Ascending aorta (tissue), 2 donors: Measurements from ENCODE around the gene AIFM3. TPM values are rescaled to one million over a fixed set of nuclear protein-coding genes. Genes with fewer than 3 reads are reported as not detected.
"Not testable (repeated sequence)": the region's sequence is repeated elsewhere in the genome, so short reads cannot be mapped to it uniquely, and the experiment has no call there.

Experiments used
- DNase-seq, 2 donors: peaks; one replicate each; pipeline ENCODE4 v3.0.0-alpha.2; 2019; ENCODE audit warnings: low spot score in 2 of 2
- H3K27ac ChIP-seq, 2 donors: fragments of 200-600 bp; sonication (generic); one replicate each; pipeline ENCODE4 v1.5.1; 2016 to 2017; ENCODE audit warnings: mild to moderate bottlenecking in 1 of 2
- H3K27me3 ChIP-seq: fragments of 200-600 bp; sonication (generic); one replicate; pipeline ENCODE4 v1.5.1; 2017
- H3K36me3 ChIP-seq, 2 donors: fragments of 200-600 bp; sonication (generic); one replicate each; pipeline ENCODE4 v1.5.1; 2016
- H3K4me1 ChIP-seq, 2 donors: fragments of 200-600 bp; sonication (generic); one replicate each; pipeline ENCODE4 v1.5.1; 2016 to 2017; ENCODE audit warnings: mild to moderate bottlenecking in 1 of 2
- H3K4me3 ChIP-seq, 2 donors: fragments of 200-600 bp; sonication (generic); one replicate each; pipeline ENCODE4 v1.5.1; 2016 to 2017; ENCODE audit warnings: mild to moderate bottlenecking in 1 of 2
- H3K9me3 ChIP-seq, 2 donors: fragments of 200-600 bp; sonication (generic); one replicate each; pipeline ENCODE4 v1.5.1; 2016
- intact Hi-C: fragments of 100-400 bp; cut with DNase I; formaldehyde crosslinking; loops from one replicate; pipeline ENCODE4 v1.15.1; 2023
- total RNA-seq: library from RNA; depleted of rRNA; stranded (reverse); fragments of >200 nt; gene quantifications from one replicate; pipeline ENCODE4 v1.1.0, GENCODE V29; 2016
- TF ChIP-seq, protein P1 (sequence below), 3 experiments: fragments of 200-600 bp in 2 of 3; fragments of 450-650 bp in 1 of 3; sonication (generic) in 2 of 3; IDR thresholded peaks; one replicate each; pipeline ENCODE4 v1.5.1; 2016 to 2019; ENCODE audit warnings: antibody characterized with exemption in 3 of 3, mild to moderate bottlenecking in 1 of 3, moderate library complexity in 1 of 3

Gene AIFM3
- total RNA-seq, 1 donor from 2014 or later: not detected

GRCh38 chr22:20933910-20934309 lies 33.1 kb upstream of the AIFM3 start:
- Histone ChIP-seq H3K36me3 (peaks cover 18 to 35% of the 10 kb centered on the region in 2 donors), H3K9me3 (no peaks in the 10 kb centered on the region), H3K4me3 (no peak overlapping the region), H3K27me3 (no peaks in the 10 kb centered on the region), H3K27ac (no peak overlapping the region), H3K4me1 (peaks cover 5 to 13% of the 10 kb centered on the region in 2 donors)
- intact Hi-C loops: no loop called here
- TF ChIP-seq, protein P1, sequence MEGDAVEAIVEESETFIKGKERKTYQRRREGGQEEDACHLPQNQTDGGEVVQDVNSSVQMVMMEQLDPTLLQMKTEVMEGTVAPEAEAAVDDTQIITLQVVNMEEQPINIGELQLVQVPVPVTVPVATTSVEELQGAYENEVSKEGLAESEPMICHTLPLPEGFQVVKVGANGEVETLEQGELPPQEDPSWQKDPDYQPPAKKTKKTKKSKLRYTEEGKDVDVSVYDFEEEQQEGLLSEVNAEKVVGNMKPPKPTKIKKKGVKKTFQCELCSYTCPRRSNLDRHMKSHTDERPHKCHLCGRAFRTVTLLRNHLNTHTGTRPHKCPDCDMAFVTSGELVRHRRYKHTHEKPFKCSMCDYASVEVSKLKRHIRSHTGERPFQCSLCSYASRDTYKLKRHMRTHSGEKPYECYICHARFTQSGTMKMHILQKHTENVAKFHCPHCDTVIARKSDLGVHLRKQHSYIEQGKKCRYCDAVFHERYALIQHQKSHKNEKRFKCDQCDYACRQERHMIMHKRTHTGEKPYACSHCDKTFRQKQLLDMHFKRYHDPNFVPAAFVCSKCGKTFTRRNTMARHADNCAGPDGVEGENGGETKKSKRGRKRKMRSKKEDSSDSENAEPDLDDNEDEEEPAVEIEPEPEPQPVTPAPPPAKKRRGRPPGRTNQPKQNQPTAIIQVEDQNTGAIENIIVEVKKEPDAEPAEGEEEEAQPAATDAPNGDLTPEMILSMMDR (IDR thresholded peaks at IDR 0.05): no peak
- no peak for DNase-seq

DNA sequence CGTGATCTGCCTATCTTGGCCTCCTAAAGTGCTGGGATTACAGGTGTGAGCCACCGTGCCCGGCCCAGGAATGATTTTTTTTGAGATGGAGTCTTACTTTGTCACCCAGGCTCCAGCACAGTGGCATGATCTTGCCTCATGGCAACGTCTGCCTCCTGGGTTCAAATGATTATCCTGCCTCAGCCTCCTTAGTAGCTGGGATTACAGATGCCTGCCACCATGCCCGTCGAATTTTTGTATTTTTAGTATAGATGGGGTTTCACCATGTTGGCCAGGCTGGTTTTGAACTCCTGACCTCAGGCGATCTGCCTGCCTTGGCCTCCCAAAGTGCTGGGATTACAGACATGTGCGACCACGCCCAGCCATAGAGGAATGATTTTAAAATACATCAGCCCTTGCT lies 32.0 kb upstream of the AIFM3 start:
- H3K27me3 ChIP-seq, H3K4me3 ChIP-seq, H3K9me3 ChIP-seq, DNase-seq, intact Hi-C loops, H3K27ac ChIP-seq: not testable (repeated sequence)
- Histone ChIP-seq H3K4me1 (peaks cover 5 to 17% of the 10 kb centered on the region in 2 donors), H3K36me3 (peaks cover 18 to 35% of the 10 kb centered on the region in 2 donors)

- peaks cover 5 to 18% of the 10 kb centered on the region in 2 donors for H3K4me1 ChIP-seq
- intact Hi-C loops, DNase-seq: not testable (repeated sequence)
Measured at GRCh38 chr22:20935780-20936539, 31.1 kb upstream of the AIFM3 start.

GRCh38 chr22:20937031-20937793 lies 29.8 kb upstream of the AIFM3 start:
- intact Hi-C loops: no loop called here
- Histone ChIP-seq H3K4me3 (no peak overlapping the region), H3K9me3 (no peaks in the 10 kb centered on the region), H3K27ac (no peak overlapping the region), H3K27me3 (no peaks in the 10 kb centered on the region), H3K36me3 (peaks cover 18 to 35% of the 10 kb centered on the region in 2 donors), H3K4me1 (peaks cover 5 to 18% of the 10 kb centered on the region in 2 donors)
- no peak for DNase-seq
- TF ChIP-seq, protein P1 (IDR thresholded peaks at IDR 0.05): no peak

More at GRCh38 chr22:20935780-20936539, 31.1 kb upstream of the AIFM3 start:
- not testable (repeated sequence) for H3K9me3 ChIP-seq, H3K4me3 ChIP-seq, H3K27ac ChIP-seq, H3K27me3 ChIP-seq
- peaks cover 18 to 35% of the 10 kb centered on the region in 2 donors for H3K36me3 ChIP-seq

DNA sequence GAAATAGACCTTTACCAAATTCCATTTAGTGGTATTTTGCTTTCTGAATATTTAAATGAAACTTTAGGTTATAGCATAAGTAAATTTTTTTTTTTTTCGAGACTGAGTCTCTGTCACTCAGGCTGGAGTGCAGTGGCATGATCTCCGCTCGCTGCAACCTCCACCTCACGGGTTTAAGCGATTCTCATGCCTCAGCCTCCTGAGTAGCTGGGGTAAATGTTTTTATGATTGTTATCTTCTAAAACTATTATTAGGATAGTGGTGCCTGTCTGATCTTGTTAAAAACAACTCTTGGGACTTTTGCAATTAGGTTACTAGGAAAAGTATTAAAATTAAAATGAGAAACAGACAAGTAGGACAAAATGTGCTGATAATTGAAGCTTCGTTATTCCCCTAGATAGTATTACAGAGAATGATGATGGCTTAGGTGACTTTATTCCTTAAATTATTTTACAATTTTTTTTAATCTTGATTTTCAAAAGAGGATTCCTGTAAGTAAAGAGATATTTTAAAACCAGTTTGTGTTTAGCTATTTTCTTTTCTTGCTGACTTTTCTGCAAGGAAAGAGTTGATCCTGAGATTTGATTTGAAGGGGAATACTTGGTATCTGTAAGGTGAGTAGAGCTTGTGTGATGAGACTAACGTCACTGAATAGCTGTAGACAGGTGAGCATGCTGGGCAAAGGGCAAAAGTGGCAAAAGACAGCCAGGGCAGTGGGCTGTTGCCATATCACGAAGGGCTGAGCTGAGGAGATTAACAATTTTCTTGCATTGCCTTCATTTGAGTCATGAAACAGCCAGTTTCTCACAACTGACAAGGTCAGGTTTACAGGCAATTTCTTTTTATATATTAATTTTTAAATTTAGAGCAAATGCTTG lies 29.0 kb upstream of the AIFM3 start:
- Histone ChIP-seq H3K4me1 (peaks cover 5 to 18% of the 10 kb centered on the region in 2 donors), H3K27ac (no peak overlapping the region), H3K36me3 (peaks cover 18 to 35% of the 10 kb centered on the region in 2 donors), H3K27me3 (no peaks in the 10 kb centered on the region), H3K9me3 (no peaks in the 10 kb centered on the region), H3K4me3 (no peak overlapping the region)
- intact Hi-C loops: no loop called here
- no peak for DNase-seq
- TF ChIP-seq, protein P1 (IDR thresholded peaks at IDR 0.05): no peak

DNA sequence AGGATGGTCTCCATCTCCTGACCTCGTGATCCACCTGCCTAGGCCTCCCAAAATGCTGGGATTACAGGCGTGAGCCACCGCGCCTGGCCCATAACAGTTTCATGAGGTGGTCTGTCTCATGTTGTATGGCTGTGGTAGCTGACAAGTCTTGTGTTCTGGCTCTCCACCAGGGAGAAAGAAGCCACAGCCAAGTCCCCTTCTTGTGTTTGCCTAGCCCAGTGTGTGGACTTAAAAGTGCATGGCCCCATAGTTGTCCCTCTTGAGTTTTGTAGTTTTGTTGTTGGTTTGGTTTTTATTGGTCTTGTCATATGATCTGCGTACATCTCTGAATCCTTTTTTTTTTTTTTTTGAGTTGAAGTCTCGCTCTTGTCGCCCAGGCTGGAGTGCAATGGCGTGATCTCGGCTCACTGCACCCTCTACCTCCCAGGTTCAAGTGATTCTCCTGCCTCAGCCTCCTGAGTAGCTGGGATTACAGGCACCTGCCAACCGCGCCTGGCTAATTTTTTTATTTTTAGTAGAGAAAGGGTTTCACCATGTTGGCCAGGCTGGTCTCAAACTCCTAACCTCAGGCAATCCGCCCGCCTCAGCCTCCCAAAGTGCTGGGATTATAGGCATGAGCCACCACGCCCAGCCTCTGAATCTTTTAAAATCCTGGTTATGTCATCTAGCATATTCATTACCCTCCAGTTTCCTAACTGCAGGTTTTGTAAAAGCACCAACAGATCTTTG lies 27.4 kb upstream of the AIFM3 start:
- H3K27ac ChIP-seq, H3K4me3 ChIP-seq, H3K9me3 ChIP-seq, DNase-seq, H3K27me3 ChIP-seq, intact Hi-C loops: not testable (repeated sequence)
- Histone ChIP-seq H3K4me1 (peaks cover 5 to 24% of the 10 kb centered on the region in 2 donors), H3K36me3 (peaks cover 12 to 27% of the 10 kb centered on the region in 2 donors)
